Common myeloid progenitor, CD34-positive (primary cell): Measurements from ENCODE around the gene ITPK1.

Experiments used
- CTCF ChIA-PET: fragments of 350-600 bp; sonication (Branson Sonifier 250); formaldehyde crosslinking; loops from one replicate; lab custom pipeline; 2021; ENCODE audit warnings: antibody characterized with exemption; lab: Charles Lee
- POLR2A ChIA-PET: fragments of 350-600 bp; sonication (Branson Sonifier 250); formaldehyde crosslinking; loops from one replicate; lab custom pipeline; 2021; ENCODE audit warnings: antibody characterized with exemption; lab: Charles Lee
- DNase-seq, 3 donors: peaks; one replicate each; pipeline versions ENCODE4 v3.0.0 to v3.0.0-alpha.2; 2013
- H3K27ac ChIP-seq, 2 experiments: 1 replicate in 1 of 2; 2 replicates in 1 of 2; pipeline ENCODE4 v1.7.0; 2013; ENCODE audit warnings: inconsistent platforms in 2 of 2, low read length in 2 of 2, mild to moderate bottlenecking in 2 of 2, low read depth in 1 of 2, moderate library complexity in 1 of 2; ENCODE audit not compliant: severe bottlenecking in 2 of 2, insufficient read depth in 1 of 2, poor library complexity in 1 of 2
- H3K27me3 ChIP-seq, 5 experiments: replicated peaks in 2 of 5; 1 replicate in 3 of 5; 2 replicates in 2 of 5; pipeline versions ENCODE4 v1.6.1 to v1.7.0; 2013; ENCODE audit warnings: low read length in 4 of 5, mild to moderate bottlenecking in 2 of 5, moderate library complexity in 2 of 5, inconsistent platforms in 1 of 5; ENCODE audit not compliant: insufficient read depth in 5 of 5, control insufficient read depth in 4 of 5
- H3K36me3 ChIP-seq, 4 experiments: 1 replicate in 2 of 4; 2 replicates in 2 of 4; pipeline versions ENCODE4 v1.6.1 to v1.7.0; 2013; ENCODE audit warnings: low read length in 3 of 4, control low read depth in 1 of 4, mild to moderate bottlenecking in 1 of 4; ENCODE audit not compliant: control insufficient read depth in 4 of 4, insufficient read depth in 4 of 4
- H3K4me1 ChIP-seq, 4 experiments: 1 replicate in 3 of 4; 2 replicates in 1 of 4; pipeline versions ENCODE4 v1.6.1 to v1.7.1; 2013; ENCODE audit warnings: low read length in 3 of 4, mild to moderate bottlenecking in 3 of 4, control low read depth in 1 of 4, inconsistent platforms in 1 of 4, moderate library complexity in 1 of 4; ENCODE audit not compliant: control insufficient read depth in 4 of 4, insufficient read depth in 4 of 4; ENCODE audit errors: control extremely low read depth in 1 of 4
- H3K4me3 ChIP-seq, 7 experiments: 1 replicate in 4 of 7; 2 replicates in 3 of 7; pipeline versions ENCODE4 v1.5.1 to v1.7.0; 2013; ENCODE audit warnings: mild to moderate bottlenecking in 7 of 7, low read length in 6 of 7, moderate library complexity in 6 of 7, inconsistent platforms in 2 of 7, low read depth in 2 of 7, control low read depth in 1 of 7; ENCODE audit not compliant: insufficient read depth in 4 of 7, control insufficient read depth in 1 of 7; ENCODE audit errors: extremely low read depth in 1 of 7
- H3K9me3 ChIP-seq, 5 experiments: 1 replicate in 4 of 5; 2 replicates in 1 of 5; pipeline versions ENCODE4 v1.6.1 to v1.7.1; 2013; ENCODE audit warnings: low read length in 4 of 5, mild to moderate bottlenecking in 2 of 5, inconsistent platforms in 1 of 5, low read depth in 1 of 5, moderate library complexity in 1 of 5; ENCODE audit not compliant: control insufficient read depth in 4 of 5, insufficient read depth in 2 of 5; ENCODE audit errors: control extremely low read depth in 1 of 5
- WGBS: methylation state at CpG from one replicate; pipeline ENCODE4 v1.1.5; 2013; ENCODE audit not compliant: insufficient coverage; 5-methylcytosine and 5-hydroxymethylcytosine counted together

The ITPK1 gene

DNA sequence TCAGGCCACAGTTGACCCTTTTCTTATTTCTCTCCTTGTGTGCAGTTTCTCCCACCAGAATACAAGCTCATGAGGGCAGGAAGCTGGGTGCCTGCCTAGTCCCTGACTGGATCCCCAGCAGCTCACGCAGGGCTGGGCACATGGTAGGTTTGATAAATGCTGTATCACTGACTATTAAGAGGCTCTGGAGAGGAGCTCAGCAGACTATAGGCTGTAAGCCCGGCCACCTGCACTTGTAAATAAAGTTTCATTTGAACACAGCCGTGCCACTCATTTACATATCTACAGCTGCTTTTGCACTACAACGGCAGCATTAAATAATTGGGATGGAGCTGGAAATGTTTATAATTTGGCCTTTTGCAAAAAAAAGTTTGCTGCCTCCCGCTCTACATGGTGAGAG lies 160.8 kb downstream of the ITPK1 start:
- no peak overlapping the region for H3K27ac ChIP-seq
- CTCF ChIA-PET, result interaction anchor here (0.8 to 4.5 kb wide), 10 partner anchors 10 to 224 kb away, joined by 3 to 34 read pairs (median 5); no protein-coding TSS in a partner anchor
- H3K4me1 ChIP-seq, result no peaks in the 10 kb centered on the region
- H3K9me3 ChIP-seq, result no peaks in the 10 kb centered on the region
- DNase-seq, result no peak
- no peak overlapping the region for H3K4me3 ChIP-seq
- WGBS, result 100% methylated on average over 2 of the region's 5 CpGs
- peaks cover 11 to 62% (median 43%) of the 10 kb centered on the region in 4 experiments for H3K36me3 ChIP-seq
- POLR2A ChIA-PET, result no interaction called here
- no peaks in the 10 kb centered on the region for H3K27me3 ChIP-seq

DNA sequence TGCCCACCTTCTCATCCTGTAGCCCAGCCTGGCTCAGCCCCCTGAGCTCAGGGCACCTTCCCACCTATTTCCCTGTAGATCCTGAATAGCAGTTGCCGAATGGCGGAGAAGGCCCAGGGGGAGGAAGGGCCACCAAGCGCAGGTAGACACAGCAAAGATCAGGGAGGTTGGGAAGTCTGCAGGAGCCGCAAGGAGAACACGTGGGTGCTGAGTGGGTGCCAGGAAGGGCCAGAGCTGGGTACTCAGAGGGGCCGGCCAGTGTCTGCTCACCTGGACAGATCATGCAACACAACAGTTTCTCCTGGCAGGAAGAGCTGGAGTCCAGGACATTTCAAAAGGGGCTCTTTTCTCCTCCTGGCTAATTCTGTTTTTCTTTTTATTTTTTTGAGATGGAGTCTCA lies 162.2 kb downstream of the ITPK1 start:
- no peak for DNase-seq
- Histone ChIP-seq H3K4me3 (no peak overlapping the region), H3K9me3 (no peaks in the 10 kb centered on the region), H3K36me3 (peaks cover 16 to 64% (median 42%) of the 10 kb centered on the region in 4 experiments), H3K27me3 (no peaks in the 10 kb centered on the region), H3K4me1 (no peaks in the 10 kb centered on the region), H3K27ac (no peak overlapping the region)
- POLR2A ChIA-PET, result interaction anchor here (0.6 kb wide), 1 partner anchor 186 kb away, joined by 4 read pairs; no protein-coding TSS in a partner anchor
- CTCF ChIA-PET, result interaction anchor here (1.0 to 4.5 kb wide), 6 partner anchors 9 to 187 kb away, joined by 3 to 34 read pairs (median 4); no protein-coding TSS in a partner anchor
- WGBS, result 100% methylated on average over 6 of the region's 6 CpGs

DNA sequence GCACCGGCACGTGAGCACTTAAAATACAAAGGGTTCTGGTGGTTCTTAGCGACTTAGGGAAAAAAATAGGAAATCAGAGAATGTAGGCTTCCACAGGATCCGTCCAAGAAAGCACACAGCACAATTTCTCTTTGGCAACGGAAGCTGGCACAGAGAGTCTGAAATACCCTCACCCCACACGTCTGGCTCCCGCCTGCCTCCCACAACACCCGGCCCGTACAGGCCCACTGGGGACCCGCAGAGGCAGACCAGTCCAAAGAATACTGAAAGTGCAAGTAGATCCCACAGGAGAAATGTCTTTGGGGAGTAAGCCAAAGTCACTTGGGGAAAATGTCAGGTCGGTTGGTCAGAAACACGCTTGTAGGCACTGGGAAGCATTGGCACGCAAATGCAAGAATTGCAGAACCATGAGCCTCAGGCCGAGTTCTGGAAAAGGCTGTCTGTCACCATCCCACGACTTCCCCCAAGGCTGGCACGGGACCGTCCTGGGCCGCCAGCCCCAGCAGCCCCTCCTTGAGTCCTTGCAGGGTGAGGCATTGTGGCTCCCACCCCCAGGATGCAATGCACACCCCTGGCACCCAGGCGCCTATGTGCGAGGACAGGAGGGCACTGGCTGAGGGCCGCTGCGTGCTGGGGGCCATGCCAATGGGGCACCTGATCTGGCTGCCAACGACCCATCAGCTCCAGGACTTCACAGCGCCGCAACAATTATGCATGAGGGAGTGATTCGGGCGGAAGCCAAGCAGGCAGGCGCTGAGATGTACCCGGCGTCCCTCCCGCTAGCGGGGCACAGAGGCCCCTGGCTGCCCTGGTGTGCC lies 163.0 kb downstream of the ITPK1 start:
- no peaks in the 10 kb centered on the region for H3K27me3 ChIP-seq
- H3K9me3 ChIP-seq, result no peaks in the 10 kb centered on the region
- DNase-seq, result no peak
- no peak overlapping the region for H3K4me3 ChIP-seq
- ChIA-PET POLR2A (no interaction called here), CTCF (interaction anchor here (0.6 to 4.5 kb wide), 18 partner anchors 13 to 260 kb away, joined by 3 to 34 read pairs (median 4); no protein-coding TSS in a partner anchor)
- peaks cover 12 to 63% (median 35%) of the 10 kb centered on the region in 4 experiments for H3K36me3 ChIP-seq
- 93% methylated on average over 32 of the region's 32 CpGs for WGBS
- H3K27ac ChIP-seq, result no peak overlapping the region
- H3K4me1 ChIP-seq, result no peaks in the 10 kb centered on the region

DNA sequence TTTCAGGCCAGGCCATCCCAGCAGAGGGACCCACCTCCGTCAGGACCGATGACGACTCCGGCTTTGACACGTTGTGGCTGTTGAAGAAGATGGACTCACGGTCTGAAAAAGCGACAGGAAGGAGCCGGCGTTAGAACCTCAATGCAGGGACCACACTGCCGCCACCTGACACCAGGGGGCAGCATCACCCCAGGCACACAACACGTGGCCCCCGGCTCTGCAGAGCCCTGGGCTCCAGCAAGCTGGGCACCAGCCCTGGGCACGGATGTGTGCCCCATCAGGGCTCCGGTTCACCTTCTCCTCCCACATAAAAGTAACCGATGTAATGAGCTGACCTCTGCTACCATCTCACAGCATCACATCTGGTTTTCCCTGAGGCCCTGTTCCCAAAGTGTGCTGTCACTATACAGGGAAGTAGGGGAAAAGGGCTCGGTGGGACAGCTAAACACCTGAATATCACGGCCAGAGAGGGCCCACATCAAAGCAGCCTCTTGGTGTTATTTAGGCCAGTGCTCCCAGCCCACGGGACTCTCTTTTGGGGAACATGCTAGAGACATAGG lies 163.7 kb downstream of the ITPK1 start:
- no peaks in the 10 kb centered on the region for H3K4me1 ChIP-seq

GRCh38 chr14:92951261-92951660 lies 164.5 kb downstream of the ITPK1 start:
- Histone ChIP-seq H3K36me3 (peaks cover 12 to 59% (median 34%) of the 10 kb centered on the region in 4 experiments), H3K9me3 (no peaks in the 10 kb centered on the region), H3K4me3 (no peak overlapping the region), H3K27me3 (no peaks in the 10 kb centered on the region), H3K27ac (no peak overlapping the region), H3K4me1 (no peaks in the 10 kb centered on the region)
- ChIA-PET CTCF (interaction anchor here (1.2 to 4.5 kb wide), 11 partner anchors 16 to 262 kb away, joined by 3 to 34 read pairs (median 4); no protein-coding TSS in a partner anchor), POLR2A (no interaction called here)
- WGBS, result over 99% methylated on average over 7 of the region's 7 CpGs
- DNase-seq, result no peak

More for the DNA sequence above, 163.7 kb downstream of the ITPK1 start:
- H3K36me3 ChIP-seq, result peaks cover 12 to 59% (median 34%) of the 10 kb centered on the region in 4 experiments
- ChIA-PET CTCF (interaction anchor here (0.6 to 4.5 kb wide), 18 partner anchors 14 to 261 kb away, joined by 3 to 34 read pairs (median 4); no protein-coding TSS in a partner anchor), POLR2A (no interaction called here)
- no peak overlapping the region for H3K4me3 ChIP-seq
- H3K9me3 ChIP-seq, result no peaks in the 10 kb centered on the region
- H3K27ac ChIP-seq, result peak overlapping the region in 1 of 2 experiments; percentile 30
- 15% methylated on average over 17 of the region's 18 CpGs for WGBS
- peak; percentile 65 to 83 (median 75) for DNase-seq
- H3K27me3 ChIP-seq, result no peaks in the 10 kb centered on the region

- Histone ChIP-seq H3K36me3 (peaks cover 13 to 61% (median 38%) of the 10 kb centered on the region in 4 experiments), H3K9me3 (no peaks in the 10 kb centered on the region), H3K4me3 (no peak overlapping the region), H3K27me3 (no peaks in the 10 kb centered on the region), H3K27ac (no peak overlapping the region), H3K4me1 (no peaks in the 10 kb centered on the region)
- no peak for DNase-seq
- 94% methylated on average over 6 of the region's 6 CpGs for WGBS
- ChIA-PET POLR2A (no interaction called here), CTCF (interaction anchor here (1.0 kb wide), 1 partner anchor 189 kb away, joined by 4 read pairs; no protein-coding TSS in a partner anchor)
Measured at GRCh38 chr14:92950773-92951172, 165.0 kb downstream of the ITPK1 start.
